BE2C (cell line): Measurements from ENCODE around the gene AHCY.

ENCODE experiments used
- DNase-seq: peaks from one replicate; pipeline ENCODE4 v3.0.0-alpha.2; 2020
- H3K27me3 ChIP-seq: fragments of 250-450 bp; sonication (Bioruptor Pico); 2 replicates; pipeline ENCODE4 v1.5.1; 2020; ENCODE audit warnings: mild to moderate bottlenecking
- H3K36me3 ChIP-seq: fragments of 250-450 bp; sonication (Bioruptor Pico); 2 replicates; pipeline ENCODE4 v1.5.1; 2020; ENCODE audit warnings: mild to moderate bottlenecking
- H3K4me1 ChIP-seq: fragments of 250-450 bp; sonication (Bioruptor Pico); 2 replicates; pipeline ENCODE4 v1.5.1; 2020
- H3K4me3 ChIP-seq: 2 replicates; pipeline ENCODE4 v1.5.1; 2011; ENCODE audit warnings: low read depth, low read length
- H3K9me3 ChIP-seq: fragments of 250-450 bp; sonication (Bioruptor Pico); 2 replicates; pipeline ENCODE4 v1.5.1; 2020
- TF ChIP-seq, protein P1 (sequence below): IDR thresholded peaks from 2 replicates; pipeline ENCODE4 v1.5.1; 2012; ENCODE audit warnings: mild to moderate bottlenecking, low read depth, low read length

Gene AHCY

DNA sequence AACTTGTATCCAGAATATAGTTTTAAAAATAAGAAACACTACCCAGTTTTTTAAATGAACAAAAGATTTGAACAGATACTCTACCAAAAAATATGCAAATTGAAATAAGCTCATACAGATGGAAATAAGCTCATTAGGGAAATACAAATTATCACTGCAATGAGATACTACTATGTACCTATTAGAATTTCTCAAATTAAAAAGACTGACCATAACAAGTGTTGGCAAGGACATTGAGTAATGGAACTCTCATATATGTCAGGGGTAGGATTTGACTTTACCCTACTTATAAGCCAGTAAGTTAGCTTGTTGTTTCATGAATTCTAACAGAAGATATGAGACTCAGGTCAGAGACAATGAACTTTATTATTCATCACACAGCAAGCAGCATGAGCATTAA, 71.5 kb downstream of the AHCY start:
- Histone ChIP-seq H3K4me1 (no peaks in the 10 kb centered on the region), H3K36me3 (no peaks in the 10 kb centered on the region), H3K9me3 (no peaks in the 10 kb centered on the region), H3K27me3 (no peaks in the 10 kb centered on the region), H3K4me3 (no peak overlapping the region)
- TF ChIP-seq, protein P1, sequence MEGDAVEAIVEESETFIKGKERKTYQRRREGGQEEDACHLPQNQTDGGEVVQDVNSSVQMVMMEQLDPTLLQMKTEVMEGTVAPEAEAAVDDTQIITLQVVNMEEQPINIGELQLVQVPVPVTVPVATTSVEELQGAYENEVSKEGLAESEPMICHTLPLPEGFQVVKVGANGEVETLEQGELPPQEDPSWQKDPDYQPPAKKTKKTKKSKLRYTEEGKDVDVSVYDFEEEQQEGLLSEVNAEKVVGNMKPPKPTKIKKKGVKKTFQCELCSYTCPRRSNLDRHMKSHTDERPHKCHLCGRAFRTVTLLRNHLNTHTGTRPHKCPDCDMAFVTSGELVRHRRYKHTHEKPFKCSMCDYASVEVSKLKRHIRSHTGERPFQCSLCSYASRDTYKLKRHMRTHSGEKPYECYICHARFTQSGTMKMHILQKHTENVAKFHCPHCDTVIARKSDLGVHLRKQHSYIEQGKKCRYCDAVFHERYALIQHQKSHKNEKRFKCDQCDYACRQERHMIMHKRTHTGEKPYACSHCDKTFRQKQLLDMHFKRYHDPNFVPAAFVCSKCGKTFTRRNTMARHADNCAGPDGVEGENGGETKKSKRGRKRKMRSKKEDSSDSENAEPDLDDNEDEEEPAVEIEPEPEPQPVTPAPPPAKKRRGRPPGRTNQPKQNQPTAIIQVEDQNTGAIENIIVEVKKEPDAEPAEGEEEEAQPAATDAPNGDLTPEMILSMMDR = no peak
- DNase-seq = no peak
